Spleen (tissue), 11 donors: ENCODE data around the gene PCCA. TPM values are rescaled to one million over a fixed set of nuclear protein-coding genes. Genes with fewer than 3 reads are reported as not detected.
"Not testable (repeated sequence)": the region's sequence is repeated elsewhere in the genome, so short reads cannot be mapped to it uniquely, and the experiment has no call there.

Experiments used
- DNase-seq: peaks from one replicate; pipeline ENCODE4 v3.0.0-alpha.2; 2020
- H3K27ac ChIP-seq, 8 donors: fragments of 200-600 bp; sonication (generic) in 7 of 8; 1 replicate in 4 of 8; 2 replicates in 4 of 8; pipeline versions ENCODE4 v1.5.0 to v1.8.0; 2016 to 2021; ENCODE audit warnings: inconsistent platforms in 4 of 8, mild to moderate bottlenecking in 4 of 8, moderate library complexity in 1 of 8
- H3K27me3 ChIP-seq, 7 donors: fragments of 200-600 bp; sonication (generic) in 6 of 7; replicated peaks in 1 of 7; 1 replicate in 4 of 7; 2 replicates in 3 of 7; pipeline versions ENCODE4 v1.5.0 to v1.8.0; 2016 to 2021; ENCODE audit warnings: inconsistent platforms in 3 of 7, mild to moderate bottlenecking in 1 of 7
- H3K36me3 ChIP-seq, 6 donors: fragments of 200-600 bp; sonication (generic) in 5 of 6; 1 replicate in 4 of 6; 2 replicates in 2 of 6; pipeline versions ENCODE4 v1.5.0 to v1.8.0; 2016 to 2021; ENCODE audit warnings: inconsistent platforms in 2 of 6
- H3K4me1 ChIP-seq, 6 donors: fragments of 200-600 bp; sonication (generic) in 5 of 6; 1 replicate in 3 of 6; 2 replicates in 3 of 6; pipeline versions ENCODE4 v1.5.0 to v1.8.0; 2016 to 2021; ENCODE audit warnings: inconsistent platforms in 3 of 6
- H3K4me3 ChIP-seq, 8 donors: fragments of 200-600 bp; sonication (generic) in 7 of 8; 1 replicate in 4 of 8; 2 replicates in 4 of 8; pipeline versions ENCODE4 v1.5.0 to v1.8.0; 2016 to 2021; ENCODE audit warnings: inconsistent platforms in 4 of 8, mild to moderate bottlenecking in 4 of 8, moderate library complexity in 2 of 8
- H3K9me3 ChIP-seq, 8 donors: fragments of 200-600 bp; sonication (generic) in 7 of 8; 1 replicate in 4 of 8; 2 replicates in 4 of 8; pipeline versions ENCODE4 v1.5.0 to v1.8.0; 2016 to 2021; ENCODE audit warnings: inconsistent platforms in 4 of 8
- POLR2A ChIP-seq, 3 donors: fragments of 450-650 bp; IDR thresholded peaks; one replicate each; pipeline ENCODE4 v1.5.1; 2017; ENCODE audit warnings: antibody characterized with exemption in 3 of 3, mild to moderate bottlenecking in 1 of 3
- POLR2AphosphoS5 ChIP-seq, 3 donors: sonication (generic); formaldehyde crosslinking; IDR thresholded peaks; one replicate each; pipeline ENCODE4 v1.5.1; 2017; ENCODE audit warnings: antibody characterized with exemption in 3 of 3
- WGBS, 5 donors: extraction: QIAGEN DNeasy Blood & Tissue Kit in 3 of 5; methylation state at CpG; one replicate each; pipeline versions ENCODE4 v1.1.5 to v1.1.7; 2013 to 2018; 5-methylcytosine and 5-hydroxymethylcytosine counted together
- intact Hi-C: fragments of 100-400 bp; cut with DNase I; formaldehyde crosslinking; loops from one replicate; pipeline ENCODE4 v1.15.0; 2023; ENCODE audit warnings: low total_unique reads
- polyA plus RNA-seq, 3 donors: library from polyadenylated mRNA; stranded (reverse); fragments of 200-250 nt; gene quantifications; one replicate each; pipeline ENCODE4 v1.2.1, GENCODE V29; 2013
- total RNA-seq, 7 donors: library from RNA; depleted of rRNA in 3 of 7; stranded (reverse); fragments of >200 nt in 3 of 7; fragmentation: NEBNext Ultra II Directional in 4 of 7; extraction: Animal tissue kit (Norgen Biotek cat#: 25700) in 4 of 7; gene quantifications; one replicate each; pipeline versions ENCODE4 v1.1.0 to v1.2.1, GENCODE V29; 2016 to 2021
- TF ChIP-seq, protein P1 (sequence below), 11 experiments: fragments of 200-600 bp in 7 of 11; fragments of 450-650 bp in 4 of 11; sonication (generic) in 4 of 11; IDR thresholded peaks in 8 of 11; conservative IDR thresholded peaks in 3 of 11; 1 replicate in 7 of 11; 2 replicates in 4 of 11; pipeline versions ENCODE4 v1.4.0 to v1.8.0; 2016 to 2021; ENCODE audit warnings: antibody characterized with exemption in 11 of 11, inconsistent platforms in 4 of 11, mild to moderate bottlenecking in 1 of 11
- donor health status: healthy with polysubstance abuse.
- donor health status: DM: no; HTN: no; CAD: no; lungs with moderate emphysema.
- donor health status: DM: no; HTN: no; CAD: no.
- donor health status: Bipolar disorder and iron deficiency.
- donor health status: healthy.
- donor health status: DM: no; HTN: no; CAD: no.
- donor health status: DM: yes; HTN: yes; CAD: no.

PCCA gene
- total and polyA plus RNA-seq, 10 donors, result 9.3 to 54.9 (median 43.9) TPM

DNA sequence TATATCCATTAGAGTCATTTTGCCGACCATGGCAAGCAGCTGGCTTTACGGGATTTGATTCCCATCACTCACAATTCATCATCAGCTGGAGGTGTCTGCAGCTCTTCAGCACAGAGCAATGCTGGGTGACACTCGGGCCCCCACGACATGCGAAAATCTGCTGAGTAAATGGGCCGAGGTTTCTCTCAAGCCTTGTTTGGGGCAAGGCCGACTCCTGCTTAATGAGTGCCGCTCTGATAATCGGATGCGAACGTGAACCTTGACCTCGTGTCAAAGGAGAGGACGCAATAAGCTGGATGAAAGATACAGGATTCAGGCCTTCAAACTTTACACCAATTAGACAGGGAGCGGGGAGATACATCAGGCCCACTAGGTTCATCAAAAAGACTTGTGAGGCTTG, 434.5 kb downstream of the PCCA start:
- Histone ChIP-seq H3K9me3 (no peaks in the 10 kb centered on the region), H3K36me3 (peaks cover 0 to 29% (median 3%) of the 10 kb centered on the region in 6 donors), H3K27me3 (peaks cover 0 to 11% (median 0%) of the 10 kb centered on the region in 7 donors), H3K4me3 (no peak overlapping the region), H3K4me1 (peaks cover 0 to 16% (median 0%) of the 10 kb centered on the region in 6 donors), H3K27ac (no peak overlapping the region)
- WGBS, 5 donors, result 93 to 98% (median 95%) methylated on average over 14 of the region's 14 CpGs
- DNase-seq, result no peak
- intact Hi-C loops, result no loop called here
- TF ChIP-seq, protein P1, sequence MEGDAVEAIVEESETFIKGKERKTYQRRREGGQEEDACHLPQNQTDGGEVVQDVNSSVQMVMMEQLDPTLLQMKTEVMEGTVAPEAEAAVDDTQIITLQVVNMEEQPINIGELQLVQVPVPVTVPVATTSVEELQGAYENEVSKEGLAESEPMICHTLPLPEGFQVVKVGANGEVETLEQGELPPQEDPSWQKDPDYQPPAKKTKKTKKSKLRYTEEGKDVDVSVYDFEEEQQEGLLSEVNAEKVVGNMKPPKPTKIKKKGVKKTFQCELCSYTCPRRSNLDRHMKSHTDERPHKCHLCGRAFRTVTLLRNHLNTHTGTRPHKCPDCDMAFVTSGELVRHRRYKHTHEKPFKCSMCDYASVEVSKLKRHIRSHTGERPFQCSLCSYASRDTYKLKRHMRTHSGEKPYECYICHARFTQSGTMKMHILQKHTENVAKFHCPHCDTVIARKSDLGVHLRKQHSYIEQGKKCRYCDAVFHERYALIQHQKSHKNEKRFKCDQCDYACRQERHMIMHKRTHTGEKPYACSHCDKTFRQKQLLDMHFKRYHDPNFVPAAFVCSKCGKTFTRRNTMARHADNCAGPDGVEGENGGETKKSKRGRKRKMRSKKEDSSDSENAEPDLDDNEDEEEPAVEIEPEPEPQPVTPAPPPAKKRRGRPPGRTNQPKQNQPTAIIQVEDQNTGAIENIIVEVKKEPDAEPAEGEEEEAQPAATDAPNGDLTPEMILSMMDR (IDR thresholded peaks at IDR 0.05 in 8 of 11, conservative IDR thresholded peaks at IDR 0.05 in 3 of 11), result no peak
- TF ChIP-seq POLR2AphosphoS5 (IDR thresholded peaks at IDR 0.05) (no peak), POLR2A (IDR thresholded peaks at IDR 0.05) (no peak)

DNA sequence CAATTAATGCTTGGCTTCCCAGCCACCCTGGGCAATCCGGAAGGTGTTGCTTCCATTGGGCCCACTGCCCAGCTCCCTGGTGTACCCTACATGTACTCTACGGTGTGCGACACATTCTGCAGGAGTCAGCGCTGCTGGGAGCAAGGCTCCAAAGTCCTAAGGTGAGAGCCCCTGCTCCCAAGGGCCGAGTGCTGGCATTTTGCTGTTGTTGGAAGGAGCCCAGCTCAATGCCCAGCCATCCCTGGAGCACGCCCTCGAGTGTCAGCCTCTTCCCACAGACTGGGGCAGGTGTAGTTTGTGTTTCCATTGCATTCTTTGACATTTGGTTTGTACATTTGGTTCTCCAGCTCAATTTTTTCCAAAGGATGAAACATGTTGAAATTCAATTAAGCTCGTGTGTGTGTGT, 435.1 kb downstream of the PCCA start:
- Histone ChIP-seq H3K4me1 (peaks cover 0 to 16% (median 0%) of the 10 kb centered on the region in 6 donors), H3K27me3 (peaks cover 0 to 11% (median 0%) of the 10 kb centered on the region in 7 donors), H3K36me3 (peaks cover 0 to 34% (median 3%) of the 10 kb centered on the region in 6 donors), H3K4me3 (no peak overlapping the region), H3K9me3 (no peaks in the 10 kb centered on the region), H3K27ac (no peak overlapping the region)
- intact Hi-C loops, result no loop called here
- DNase-seq, result no peak
- TF ChIP-seq POLR2AphosphoS5 (IDR thresholded peaks at IDR 0.05) (no peak), POLR2A (IDR thresholded peaks at IDR 0.05) (no peak)
- TF ChIP-seq, protein P1 (IDR thresholded peaks at IDR 0.05 in 8 of 11, conservative IDR thresholded peaks at IDR 0.05 in 3 of 11), result no peak
- WGBS, 5 donors, result 78 to 95% (median 88%) methylated on average over 5 to 8 of the region's 8 CpGs

DNA sequence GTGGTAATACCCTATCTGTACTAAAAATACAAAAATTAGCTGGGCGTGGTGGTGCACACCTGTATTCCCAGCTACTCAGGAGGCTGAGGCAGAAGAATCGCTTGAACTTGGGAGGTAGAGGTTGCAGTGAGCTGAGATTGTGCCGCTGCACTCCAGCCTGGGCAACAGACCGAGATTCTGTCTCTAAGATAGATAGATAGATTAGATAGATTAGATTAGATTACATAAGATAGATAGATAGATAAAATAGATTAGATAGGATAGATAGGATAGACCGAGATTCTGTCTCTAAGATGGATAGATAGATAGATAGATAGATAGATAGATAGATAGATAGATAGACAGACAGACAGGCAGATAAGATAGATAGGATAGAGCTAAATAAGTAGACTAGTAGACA, 435.8 kb downstream of the PCCA start:
- H3K4me3 ChIP-seq, intact Hi-C loops, H3K9me3 ChIP-seq, DNase-seq, H3K27ac ChIP-seq: not testable (repeated sequence)
- Histone ChIP-seq H3K36me3 (peaks cover 0 to 41% (median 3%) of the 10 kb centered on the region in 6 donors), H3K4me1 (peaks cover 0 to 16% (median 0%) of the 10 kb centered on the region in 6 donors), H3K27me3 (peaks cover 0 to 11% (median 0%) of the 10 kb centered on the region in 7 donors)
- 96 to 97% (median 96%) methylated on average over 5 of the region's 5 CpGs for WGBS, 5 donors

DNA sequence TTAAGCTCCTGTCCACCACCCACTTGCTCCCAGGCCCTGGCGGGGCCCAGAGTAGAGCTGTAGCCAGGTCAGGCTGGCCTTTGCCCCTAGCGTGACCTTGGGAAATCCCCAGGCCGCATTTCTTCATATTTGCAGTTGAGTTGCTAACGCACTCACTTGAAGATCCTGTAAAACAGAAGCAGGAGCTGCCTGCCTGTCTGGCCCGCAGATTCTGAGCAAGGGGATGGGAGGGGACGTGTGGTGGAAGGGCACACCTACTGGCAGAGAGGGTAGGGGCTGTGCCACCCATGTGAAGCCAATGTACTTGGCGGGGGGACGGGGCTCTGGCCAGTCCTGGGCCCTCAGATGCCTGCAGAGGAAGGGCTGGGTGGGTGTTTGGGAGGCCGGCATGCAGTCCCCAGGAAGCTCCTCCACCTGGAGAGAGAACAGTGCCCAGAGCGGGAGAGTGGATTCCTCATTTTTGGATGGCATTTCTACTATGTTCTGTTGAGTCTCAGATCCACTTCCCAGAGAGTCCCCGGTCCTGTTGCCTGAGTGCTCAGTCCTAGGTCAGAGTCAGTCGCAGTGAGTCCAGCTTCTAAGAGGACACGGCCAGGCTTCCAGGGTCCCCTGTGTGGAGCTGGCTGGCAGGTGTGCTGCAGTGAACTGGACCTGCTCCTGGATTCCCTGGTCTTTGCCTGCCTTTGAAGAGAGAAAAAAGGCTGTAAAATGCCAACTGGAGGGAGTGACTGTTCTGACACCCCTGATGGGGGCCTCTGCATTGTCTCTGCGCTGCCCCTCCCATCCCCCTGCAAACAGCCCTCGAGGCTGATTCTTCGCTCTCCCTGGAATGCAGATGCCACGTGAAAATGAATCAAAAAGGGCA, 436.8 kb downstream of the PCCA start:
- DNase-seq, result no peak
- Histone ChIP-seq H3K27me3 (peaks cover 0 to 11% (median 0%) of the 10 kb centered on the region in 7 donors), H3K4me1 (peaks cover 0 to 16% (median 0%) of the 10 kb centered on the region in 6 donors), H3K36me3 (peaks cover 0 to 51% (median 6%) of the 10 kb centered on the region in 6 donors), H3K4me3 (no peak overlapping the region), H3K27ac (no peak overlapping the region), H3K9me3 (no peaks in the 10 kb centered on the region)
- TF ChIP-seq POLR2A (IDR thresholded peaks at IDR 0.05) (no peak), POLR2AphosphoS5 (IDR thresholded peaks at IDR 0.05) (no peak)
- TF ChIP-seq, protein P1 (IDR thresholded peaks at IDR 0.05 in 8 of 11, conservative IDR thresholded peaks at IDR 0.05 in 3 of 11), result no peak
- intact Hi-C loops, result no loop called here
- 78 to 91% (median 86%) methylated on average over 15 to 17 of the region's 17 CpGs for WGBS, 5 donors
